Stimulated activated CD8-positive, alpha-beta memory T cell treated with anti-CD3 and anti-CD28 coated beads, Interleukin-4, amount 100 ng/mL, for 48 hours (primary cell): ENCODE results near the gene SGCA.
A peak's percentile ranks its signal among the peaks of the same experiment; 100 is the strongest.

ENCODE experiments used
- DNase-seq: peaks from one replicate; pipeline ENCODE4 v3.0.0-alpha.2; 2020

SGCA gene

DNA sequence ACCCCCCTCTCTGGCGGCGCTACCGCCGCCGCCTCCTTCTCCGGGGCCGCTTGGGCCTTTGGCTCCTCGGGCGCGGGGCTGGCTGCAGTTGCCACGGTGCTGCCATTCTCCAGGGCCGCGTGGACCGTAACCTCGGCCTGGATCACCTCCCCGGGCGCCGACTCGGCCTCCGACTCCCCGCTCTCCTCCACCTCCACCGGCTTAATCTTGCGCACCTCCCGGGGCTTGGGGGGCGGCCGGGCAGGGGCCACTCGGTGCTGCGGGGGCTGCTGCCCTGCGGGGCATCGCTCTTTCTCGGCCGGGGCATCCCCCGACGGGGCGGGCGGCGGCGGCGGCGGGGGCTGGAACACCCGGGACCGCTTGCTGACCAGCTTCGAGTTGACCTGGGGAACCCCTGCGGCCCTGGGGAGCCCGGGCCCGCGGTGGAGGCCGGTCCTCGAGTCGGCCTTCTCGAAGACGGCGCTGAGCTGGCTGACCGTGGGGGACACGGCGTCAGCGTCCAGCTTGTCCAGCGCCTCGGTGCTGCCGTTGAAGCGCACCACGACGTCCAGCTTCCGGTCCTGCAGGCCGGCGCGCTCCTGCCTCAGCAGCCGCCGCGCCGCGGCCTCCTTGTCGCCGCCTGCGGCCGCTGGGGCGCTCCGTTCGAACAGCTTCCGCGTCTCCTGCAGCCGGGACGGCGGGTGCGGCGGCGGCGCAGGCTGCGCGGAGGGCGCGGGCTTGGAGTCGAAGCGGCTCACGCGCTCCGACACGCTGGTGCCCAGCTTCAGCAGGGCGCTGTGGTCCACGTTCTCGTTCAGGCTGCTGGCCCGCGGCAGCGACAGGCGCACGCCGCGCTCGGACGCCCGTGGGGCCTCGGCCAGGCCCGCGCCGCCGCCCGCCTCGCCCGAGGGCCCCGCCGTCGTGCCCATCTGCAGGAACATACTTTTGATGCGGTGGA, 16.1 kb upstream of the SGCA start:
- DNase-seq: peak; percentile 65

DNA sequence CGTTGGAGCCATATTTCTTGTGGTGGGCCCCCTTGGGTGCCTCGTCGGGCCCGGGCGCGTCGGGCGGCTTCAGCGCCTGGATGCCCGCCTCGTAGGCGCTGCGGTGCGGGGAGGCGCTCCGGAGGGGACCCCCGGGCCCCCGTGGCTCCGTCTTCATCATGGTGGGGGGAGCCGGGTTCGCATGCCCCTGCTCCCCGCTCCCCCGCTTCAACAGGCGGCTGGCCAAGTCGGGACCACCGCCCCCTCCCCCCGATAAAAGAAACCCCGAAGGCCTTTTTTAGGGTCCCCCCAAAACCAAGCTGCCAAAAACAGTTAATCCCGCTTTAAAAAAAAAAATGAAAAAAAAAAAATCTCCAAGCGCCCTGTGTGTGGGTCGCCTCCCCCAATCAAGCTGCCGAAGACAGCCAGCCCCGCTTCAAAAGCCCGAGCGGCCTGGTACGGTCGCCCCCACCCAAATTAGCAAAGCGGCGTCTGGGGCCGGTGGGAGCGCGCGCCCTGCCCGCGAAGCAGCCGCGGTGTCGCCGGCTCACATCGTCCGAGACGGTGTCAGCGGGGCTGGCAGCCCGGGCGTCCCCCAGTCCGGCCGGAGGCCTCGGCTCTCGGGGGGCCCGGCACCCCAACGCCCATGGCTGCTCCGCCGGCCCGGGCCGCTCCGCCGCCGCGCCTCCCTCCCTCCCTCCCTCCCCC, 15.3 kb upstream of the SGCA start, which contains the start of gene PPP1R9B:
TSS of gene PPP1R9B (minus strand) at position 324 of the 687 bp plus-strand sequence. CDS start at position 160, 164 bp downstream.
- no peak for DNase-seq

DNA sequence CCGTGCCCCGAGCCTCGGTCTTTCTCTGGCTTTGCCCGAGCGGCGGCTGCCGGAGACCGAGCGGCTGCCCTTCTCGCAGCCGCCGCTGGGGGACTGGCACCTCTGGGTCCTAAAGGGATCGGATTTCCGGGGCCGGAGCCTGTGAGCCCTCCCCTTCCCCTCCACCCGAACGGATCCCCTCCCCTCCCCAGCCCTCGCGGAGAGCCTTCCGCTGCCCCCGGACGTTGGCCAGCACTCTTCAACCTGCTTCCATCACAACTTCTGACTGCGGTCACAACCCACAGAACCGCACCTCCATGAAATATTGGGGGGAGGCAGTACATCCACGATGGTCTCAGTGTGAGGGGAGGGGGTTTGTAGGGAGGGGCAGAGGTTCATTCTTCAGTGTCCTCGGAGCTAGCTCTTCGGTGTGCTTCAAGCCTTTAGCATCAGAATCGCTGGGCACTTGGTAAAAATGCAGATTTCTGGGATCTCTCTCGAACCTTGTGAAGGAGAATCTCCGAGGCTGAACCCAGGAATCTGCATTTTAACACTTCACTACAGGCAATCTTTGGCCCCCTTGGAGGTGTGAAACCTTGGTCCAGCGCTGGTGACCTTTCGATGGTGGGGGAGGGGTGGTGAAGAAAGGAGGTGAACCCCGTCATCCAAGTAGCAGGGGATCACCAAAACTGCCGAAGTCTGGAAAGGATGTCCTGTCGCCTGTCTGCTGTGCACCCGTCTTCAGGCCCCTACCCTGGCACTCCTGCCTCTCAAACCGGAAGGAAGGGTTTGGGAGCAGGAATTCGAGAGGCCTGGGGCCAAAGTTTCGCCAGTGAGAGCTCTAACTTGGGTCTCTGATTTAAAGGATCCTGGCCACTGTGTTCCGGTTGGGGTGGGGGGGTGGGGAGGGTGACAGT, 14.5 kb upstream of the SGCA start:
- peak; percentile 92 for DNase-seq

DNA sequence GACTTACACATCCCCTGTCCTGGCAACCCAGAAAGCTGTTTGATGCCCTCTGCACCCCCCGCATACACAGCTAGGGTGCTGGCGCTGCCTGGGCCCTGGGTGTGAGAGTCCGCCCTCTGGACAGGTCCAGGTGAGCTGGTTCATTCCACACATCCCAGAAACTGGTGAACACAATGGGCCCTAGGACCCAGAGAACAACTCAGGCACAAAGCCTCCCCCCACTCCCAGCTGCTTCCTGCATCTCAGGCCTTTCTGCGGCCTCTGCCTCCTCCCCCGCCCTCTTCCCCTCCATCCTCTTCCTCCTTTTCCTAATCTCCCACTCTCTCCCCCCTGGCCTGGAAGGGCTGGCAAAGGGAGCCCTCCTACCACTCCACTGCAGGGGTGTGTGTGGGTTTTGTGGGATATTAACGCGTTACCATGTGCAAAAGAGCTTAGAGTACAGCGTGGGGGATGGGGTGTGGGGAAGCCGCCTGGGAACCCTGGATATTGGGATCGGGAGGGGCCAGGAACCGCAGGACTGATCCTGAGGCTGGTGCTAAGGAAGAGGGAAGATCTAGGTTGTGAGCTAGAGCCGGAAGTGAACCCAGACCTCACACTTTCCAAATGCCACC, 13.8 kb upstream of the SGCA start:
- DNase-seq: peak; percentile 72

DNA sequence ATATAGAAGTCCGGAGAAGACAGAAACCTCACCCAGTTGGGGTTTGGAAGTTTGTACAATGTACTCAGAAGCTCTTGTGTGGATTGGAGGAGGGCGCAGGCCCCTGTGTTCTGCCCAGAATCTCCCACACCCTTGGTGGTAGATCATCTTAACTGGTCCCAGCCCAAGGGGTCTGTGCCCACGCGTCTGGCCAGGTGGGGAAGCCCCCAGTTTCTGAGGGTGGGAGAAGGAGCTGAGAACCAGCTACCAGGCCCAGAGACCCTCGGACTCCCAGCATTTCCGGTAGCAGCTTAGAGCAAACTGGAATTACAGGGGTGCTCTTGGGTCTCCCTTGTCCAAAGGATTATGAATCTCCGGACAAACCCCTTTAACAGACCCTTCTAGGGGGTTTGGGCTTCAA, 13.1 kb upstream of the SGCA start:
- no peak for DNase-seq

DNA sequence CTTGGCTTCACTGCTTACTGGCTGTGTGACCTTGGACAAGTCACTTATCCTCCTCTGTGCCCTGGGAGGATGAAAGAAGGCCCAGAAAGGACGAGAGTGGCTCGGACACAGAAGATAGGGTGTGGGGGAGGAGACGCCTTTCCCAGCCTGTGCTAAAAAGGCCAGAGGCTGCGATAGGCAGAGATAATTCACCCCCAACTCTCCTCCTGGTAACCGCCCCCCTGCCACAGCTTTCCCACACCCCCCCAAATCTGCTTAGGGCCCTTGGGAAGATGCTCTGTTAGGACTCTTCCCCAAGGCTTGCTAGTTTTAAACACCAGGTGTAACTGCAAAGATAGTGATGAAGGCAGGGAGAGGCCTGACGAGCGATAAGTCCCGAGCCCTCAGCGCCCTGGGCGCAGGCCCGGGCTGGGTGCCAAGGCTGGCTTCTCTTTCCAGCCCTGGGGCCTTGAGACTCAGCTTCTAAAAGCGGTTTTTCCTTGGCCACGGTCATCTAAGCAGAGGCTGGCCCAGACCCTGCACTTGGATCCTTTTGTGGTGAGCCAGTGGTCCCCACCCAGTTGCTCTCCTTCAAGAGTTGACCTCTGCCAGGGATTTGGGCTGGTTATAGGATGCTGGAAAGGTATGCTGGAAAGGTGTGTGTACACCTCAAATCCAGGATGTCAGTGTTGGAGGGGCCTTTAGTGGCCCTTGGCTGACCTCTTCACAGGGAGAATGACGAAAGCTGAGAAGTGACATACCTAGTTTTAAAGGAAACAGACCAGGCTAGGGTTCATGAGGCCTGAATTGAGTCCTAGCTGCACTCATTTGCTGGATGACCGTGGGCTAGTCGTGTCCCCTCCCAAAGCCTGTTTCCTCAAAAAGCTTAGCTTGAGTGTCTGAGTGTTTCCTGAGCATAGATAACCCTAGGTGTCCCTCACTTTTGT, 11.9 kb upstream of the SGCA start:
- no peak for DNase-seq

DNA sequence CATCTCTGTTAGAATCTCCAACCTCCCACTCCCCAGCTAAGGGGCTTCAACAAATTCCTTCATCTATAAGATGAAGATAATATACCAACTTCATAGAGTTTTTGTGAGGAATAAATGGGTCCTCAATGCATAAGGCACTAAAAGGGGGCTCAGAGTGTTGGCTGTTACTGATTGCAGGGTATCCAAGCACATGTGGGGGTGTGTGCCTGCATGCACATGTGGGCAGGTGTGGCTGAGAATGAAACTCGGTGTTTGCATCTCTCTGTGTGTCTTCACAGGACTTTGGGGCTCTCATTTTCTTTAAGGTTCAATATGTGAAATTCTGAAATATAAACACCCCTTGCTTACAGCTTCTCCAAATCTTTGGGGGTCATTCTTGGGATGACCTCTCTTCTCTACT, 11.2 kb upstream of the SGCA start:
- DNase-seq: no peak

DNA sequence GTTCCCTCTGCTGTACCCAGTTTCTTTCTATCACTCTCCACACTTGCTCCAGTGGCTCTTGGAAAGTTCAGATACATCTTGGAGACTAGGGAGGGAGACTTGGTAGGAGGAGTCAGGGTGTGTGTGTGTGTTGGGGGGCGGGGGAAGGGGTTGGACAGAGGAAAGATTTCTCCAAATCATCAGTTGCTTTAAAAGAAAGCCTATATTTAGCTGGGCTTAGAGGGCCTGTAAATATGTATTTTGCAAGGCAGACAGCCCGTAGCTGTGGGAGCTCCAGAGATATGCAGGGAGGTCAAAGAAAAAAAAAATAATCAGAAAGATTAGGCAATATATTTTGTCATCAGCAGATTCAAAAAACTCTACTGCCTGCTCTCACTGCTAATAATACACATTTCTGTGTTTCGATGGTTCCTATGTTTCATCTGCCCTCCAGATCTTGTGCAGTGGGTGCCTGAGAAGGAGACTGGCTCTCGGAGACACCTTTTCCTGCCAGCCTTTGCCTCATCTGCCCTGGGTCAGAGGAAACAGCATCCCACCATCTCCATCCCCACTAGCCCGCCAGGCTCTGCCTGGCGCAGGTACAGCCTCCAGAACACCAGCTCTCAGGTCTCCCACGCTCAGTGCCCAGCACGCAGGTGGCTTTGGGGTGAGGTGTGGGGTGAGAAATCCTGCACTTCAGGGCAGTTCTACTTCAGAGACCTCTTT, 10.5 kb upstream of the SGCA start:
- no peak for DNase-seq

DNA sequence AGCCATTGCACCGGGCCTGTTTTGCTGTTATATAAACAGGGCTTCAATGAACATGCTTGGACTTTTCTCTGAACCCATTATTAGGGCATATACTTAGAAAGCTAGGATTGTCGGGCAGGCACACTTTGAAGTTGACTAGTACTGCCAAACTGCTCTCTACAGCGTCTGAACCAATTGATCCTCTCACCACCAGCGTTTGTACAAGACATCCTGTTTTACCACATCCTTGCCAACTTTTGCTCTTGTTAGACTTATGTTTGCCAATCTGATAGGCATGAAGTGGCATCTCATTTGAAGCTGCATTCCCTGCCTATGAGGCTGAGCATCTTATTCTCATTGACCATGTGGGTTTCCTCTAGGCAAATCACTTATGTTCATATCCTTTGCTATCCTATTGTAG, 7.9 kb upstream of the SGCA start:
- no peak for DNase-seq

DNA sequence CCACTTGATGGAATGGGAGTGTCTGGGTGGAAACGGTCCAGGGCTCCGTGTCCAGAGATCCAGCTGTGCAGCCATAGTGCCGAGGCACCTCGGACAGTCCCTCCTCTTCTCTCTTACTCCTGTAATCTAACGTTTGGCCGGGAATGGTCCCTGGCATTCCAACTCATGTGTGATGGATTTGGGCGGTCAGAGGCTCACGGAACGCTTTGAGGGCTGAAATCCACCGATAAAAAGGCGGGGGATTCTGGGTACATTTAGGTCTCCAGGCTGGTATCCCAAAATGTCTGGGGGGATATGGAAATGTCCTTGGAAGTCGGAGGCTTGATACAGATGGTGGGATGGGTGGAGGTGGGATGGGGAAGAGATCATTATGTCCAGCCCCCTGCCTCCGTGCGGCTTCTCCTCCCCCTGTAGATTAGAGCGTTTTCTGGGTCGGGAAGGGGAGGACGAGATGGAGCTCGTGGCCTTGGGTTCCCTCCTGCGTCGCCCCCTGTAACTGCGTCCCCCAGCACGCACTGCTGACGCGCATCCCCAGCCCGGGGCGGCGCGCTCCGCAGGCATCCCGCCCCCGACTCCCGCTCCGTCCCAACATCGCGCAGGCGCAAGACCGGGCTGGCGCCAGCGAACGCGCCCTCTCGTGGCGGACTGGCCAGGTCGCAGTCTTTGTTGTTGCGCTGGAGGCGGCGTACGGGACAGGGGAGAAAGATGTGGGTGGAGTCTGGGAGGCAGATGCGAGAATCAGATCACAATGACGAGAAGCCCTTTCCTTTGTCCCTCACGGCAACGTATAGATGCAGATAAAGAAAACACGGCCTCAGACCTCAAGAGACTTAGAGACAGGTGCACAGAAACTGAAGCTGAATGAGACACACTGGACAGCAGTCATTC, 4.5 kb upstream of the SGCA start:
- DNase-seq: peak; percentile 97

DNA sequence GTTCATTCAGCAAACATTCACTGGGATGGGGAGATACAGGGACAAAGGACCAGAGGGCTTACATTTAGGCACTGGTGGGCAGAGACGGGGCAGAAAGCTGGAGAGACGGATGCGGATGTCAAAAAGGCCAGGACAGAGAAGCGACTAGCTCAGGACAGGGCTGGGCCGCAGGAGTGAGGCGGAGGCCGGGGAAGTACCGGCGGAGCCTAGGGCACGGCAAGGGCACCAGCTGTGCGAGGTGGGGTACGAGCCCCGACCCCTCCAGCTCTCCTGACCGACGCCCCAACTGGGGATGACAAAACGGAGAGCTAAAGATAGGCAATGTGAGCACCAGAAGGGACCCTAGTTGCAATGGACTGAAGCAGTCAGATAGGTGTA, 3.9 kb upstream of the SGCA start:
- no peak for DNase-seq

DNA sequence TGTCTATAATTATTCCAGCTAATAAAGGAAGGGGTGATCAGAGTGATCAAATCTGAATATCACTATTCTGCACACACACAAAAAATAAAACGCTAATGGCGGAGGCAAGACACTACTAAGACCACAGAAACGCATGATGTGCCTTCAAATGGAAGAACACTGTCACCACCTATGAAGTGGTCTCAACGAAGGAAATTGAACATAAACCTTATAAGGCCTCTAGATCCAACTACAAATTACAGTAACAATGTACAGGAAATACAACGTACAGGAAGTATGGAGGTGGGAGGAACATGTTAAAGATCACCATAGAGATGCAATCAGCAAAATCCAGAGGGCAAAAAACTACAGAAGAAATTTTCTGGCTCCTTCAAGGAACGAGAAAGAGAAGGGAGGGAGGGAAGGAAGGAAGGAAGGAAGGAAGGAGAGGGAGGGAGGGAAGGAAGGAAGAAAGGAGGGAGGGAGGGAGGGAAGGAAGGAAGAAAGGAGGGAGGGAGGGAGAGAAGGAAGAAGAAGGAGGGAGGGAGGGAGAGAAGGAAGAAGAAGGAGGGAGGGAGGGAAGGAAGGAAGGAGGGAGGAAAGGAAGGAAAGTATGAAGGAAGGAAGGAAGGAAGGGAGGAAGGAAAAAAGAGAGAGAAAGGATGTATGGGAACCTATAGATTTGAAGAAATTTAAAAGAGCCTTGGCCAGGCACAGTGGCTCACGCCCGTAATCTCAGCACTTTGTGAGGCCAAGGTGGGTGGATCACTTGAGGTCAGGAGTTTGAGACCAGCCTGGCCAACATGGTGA, 3.1 kb upstream of the SGCA start:
- no peak for DNase-seq

DNA sequence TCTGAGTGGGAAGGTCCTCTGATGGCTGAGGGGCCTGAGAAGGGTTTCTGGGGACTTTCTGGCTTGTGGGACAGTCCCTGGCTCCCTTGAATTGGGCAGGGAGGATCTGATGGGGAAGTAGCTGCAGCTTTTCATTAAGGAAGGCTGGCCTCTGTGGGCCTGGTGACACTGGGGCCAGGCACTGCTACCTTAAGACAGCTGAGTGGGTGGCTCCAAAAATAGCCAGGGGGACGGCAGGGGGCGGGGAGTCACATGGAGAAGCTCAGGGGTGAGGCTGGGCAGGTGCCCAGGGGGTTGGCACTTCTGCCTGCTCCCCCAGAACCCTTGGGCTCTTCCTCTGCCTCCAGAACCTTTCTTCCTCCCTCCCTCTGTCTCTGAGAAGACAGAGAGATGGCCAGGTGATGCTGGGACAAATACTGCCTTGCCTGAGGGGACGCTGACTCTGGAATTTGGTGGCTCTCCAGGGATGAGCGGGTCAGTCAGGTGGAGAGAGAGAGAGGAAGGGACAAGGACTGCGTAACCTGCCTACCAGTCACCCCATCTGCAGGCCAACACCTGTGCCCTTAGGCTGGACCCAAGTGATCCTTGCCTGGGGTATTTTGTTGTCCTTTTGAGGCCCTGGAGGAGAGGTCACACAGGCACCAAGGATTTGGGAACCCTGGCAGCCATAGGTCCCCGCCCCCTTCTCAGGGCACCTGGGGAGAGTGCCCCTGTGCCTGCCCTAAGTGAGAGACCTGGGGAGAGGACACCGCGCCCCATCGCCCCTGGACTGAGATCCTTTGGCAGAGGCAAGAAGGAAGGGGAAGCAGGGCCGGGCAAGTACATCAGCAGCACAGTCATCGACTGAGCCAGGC, 1.7 kb upstream of the SGCA start:
- DNase-seq: no peak

DNA sequence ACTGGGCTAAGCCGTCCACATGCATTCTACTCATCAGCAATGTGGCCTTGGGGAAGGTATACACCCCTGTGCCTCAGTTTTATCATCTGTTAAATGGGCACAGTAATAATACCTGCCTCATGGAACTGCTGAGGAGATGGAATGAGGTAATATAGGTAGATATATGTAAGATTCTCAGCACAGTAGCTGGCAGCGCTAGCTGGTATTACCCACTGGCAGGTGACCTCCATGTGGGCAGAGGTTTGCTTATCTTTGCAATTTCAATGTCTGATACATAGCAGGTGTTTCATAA, 1.2 kb upstream of the SGCA start:
- no peak for DNase-seq

DNA sequence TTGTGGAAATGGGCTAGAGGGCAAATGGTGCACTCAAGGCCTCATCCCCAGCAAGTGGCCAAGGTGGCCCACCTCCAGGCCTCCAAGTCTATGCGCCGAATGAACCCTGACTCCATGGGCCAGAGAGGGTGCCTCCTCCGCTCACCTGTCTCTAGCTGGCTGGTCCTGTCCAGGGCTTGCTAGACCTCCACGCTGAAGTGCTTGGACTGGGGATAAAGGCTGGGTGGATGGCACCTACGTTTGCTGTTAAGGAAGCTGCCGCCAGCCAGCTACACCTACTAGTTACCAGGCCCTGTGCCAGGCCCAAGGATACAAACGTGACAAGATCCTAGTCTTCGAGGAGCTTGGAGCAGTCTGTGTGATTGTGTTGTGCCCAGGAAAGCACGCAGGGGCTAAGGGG, 739 bp upstream of the SGCA start:
- no peak for DNase-seq

DNA sequence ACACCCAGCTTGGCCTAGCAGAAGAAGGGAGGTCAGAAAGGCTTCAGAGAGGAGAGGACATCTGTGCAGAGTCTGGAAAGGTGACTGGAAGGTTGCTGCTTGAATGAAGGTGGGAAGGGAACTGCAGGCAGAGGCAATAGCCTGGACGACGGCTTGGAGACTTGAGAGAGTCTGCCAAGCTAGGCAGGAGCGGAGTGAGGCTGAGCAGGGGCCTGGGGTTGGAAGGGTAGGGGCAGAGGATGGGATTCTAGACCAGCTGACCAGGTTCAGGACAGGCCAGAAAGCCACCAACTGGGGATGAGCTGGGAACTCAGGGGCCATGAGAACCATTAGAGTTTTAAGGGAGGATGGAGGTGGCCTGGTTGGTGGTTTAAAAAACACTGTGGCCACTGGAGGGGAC, 339 bp upstream of the SGCA start:
- DNase-seq: no peak

DNA sequence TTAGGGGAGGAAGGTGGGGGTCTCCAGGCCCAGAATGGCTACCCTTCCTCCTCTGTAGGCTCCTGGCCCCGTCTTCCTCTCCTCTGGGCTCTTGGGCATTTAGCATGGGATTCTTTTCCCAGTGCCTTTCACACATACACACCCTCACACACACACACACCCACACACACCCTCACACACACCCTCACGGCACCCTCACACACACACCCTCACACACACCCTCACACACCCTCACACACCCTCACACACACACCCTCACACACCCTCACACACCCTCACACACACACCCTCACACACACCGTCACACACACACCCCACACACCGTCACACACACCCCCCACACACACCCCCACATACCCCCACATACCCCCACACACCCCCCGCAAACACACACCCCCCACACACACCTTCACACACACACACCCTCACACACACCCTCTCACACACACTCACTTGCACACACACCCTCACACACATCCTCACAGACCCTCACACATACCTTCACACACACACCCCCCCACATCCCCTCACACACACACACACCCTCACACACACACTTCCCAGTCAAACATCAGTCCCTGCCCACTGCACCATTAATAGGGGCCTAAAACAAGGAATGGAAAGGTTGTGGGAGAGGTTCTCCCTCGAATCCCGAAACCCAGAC, 845 bp downstream of the SGCA start:
- no peak for DNase-seq

DNA sequence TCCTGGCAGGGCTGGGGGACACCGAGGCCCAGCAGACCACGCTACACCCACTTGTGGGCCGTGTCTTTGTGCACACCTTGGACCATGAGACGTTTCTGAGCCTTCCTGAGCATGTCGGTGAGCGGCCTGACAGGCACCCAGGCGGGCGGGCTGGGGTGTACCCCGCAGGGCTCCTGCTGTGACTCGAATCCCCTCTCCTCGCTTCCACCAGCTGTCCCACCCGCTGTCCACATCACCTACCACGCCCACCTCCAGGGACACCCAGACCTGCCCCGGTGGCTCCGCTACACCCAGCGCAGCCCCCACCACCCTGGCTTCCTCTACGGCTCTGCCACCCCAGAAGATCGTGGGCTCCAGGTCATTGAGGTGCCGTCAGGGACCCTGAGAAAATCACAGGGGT, 1.6 kb downstream of the SGCA start:
- no peak for DNase-seq
